Spleen (tissue), 11 donors: ENCODE measurements around the gene SMTN. TPM values are rescaled to one million over a fixed set of nuclear protein-coding genes. Genes with fewer than 3 reads are reported as not detected.
"Not testable (repeated sequence)": the region's sequence is repeated elsewhere in the genome, so short reads cannot be mapped to it uniquely, and the experiment has no call there.

Experiments
- DNase-seq: peaks from one replicate; pipeline ENCODE4 v3.0.0-alpha.2; 2020
- H3K27ac ChIP-seq, 8 donors: fragments of 200-600 bp; sonication (generic) in 7 of 8; 1 replicate in 4 of 8; 2 replicates in 4 of 8; pipeline versions ENCODE4 v1.5.0 to v1.8.0; 2016 to 2021; ENCODE audit warnings: inconsistent platforms in 4 of 8, mild to moderate bottlenecking in 4 of 8, moderate library complexity in 1 of 8
- H3K27me3 ChIP-seq, 7 donors: fragments of 200-600 bp; sonication (generic) in 6 of 7; replicated peaks in 1 of 7; 1 replicate in 4 of 7; 2 replicates in 3 of 7; pipeline versions ENCODE4 v1.5.0 to v1.8.0; 2016 to 2021; ENCODE audit warnings: inconsistent platforms in 3 of 7, mild to moderate bottlenecking in 1 of 7
- H3K36me3 ChIP-seq, 6 donors: fragments of 200-600 bp; sonication (generic) in 5 of 6; 1 replicate in 4 of 6; 2 replicates in 2 of 6; pipeline versions ENCODE4 v1.5.0 to v1.8.0; 2016 to 2021; ENCODE audit warnings: inconsistent platforms in 2 of 6
- H3K4me1 ChIP-seq, 6 donors: fragments of 200-600 bp; sonication (generic) in 5 of 6; 1 replicate in 3 of 6; 2 replicates in 3 of 6; pipeline versions ENCODE4 v1.5.0 to v1.8.0; 2016 to 2021; ENCODE audit warnings: inconsistent platforms in 3 of 6
- H3K4me3 ChIP-seq, 8 donors: fragments of 200-600 bp; sonication (generic) in 7 of 8; 1 replicate in 4 of 8; 2 replicates in 4 of 8; pipeline versions ENCODE4 v1.5.0 to v1.8.0; 2016 to 2021; ENCODE audit warnings: inconsistent platforms in 4 of 8, mild to moderate bottlenecking in 4 of 8, moderate library complexity in 2 of 8
- H3K9me3 ChIP-seq, 8 donors: fragments of 200-600 bp; sonication (generic) in 7 of 8; 1 replicate in 4 of 8; 2 replicates in 4 of 8; pipeline versions ENCODE4 v1.5.0 to v1.8.0; 2016 to 2021; ENCODE audit warnings: inconsistent platforms in 4 of 8
- POLR2A ChIP-seq, 3 donors: fragments of 450-650 bp; IDR thresholded peaks; one replicate each; pipeline ENCODE4 v1.5.1; 2017; ENCODE audit warnings: antibody characterized with exemption in 3 of 3, mild to moderate bottlenecking in 1 of 3
- POLR2AphosphoS5 ChIP-seq, 3 donors: sonication (generic); formaldehyde crosslinking; IDR thresholded peaks; one replicate each; pipeline ENCODE4 v1.5.1; 2017; ENCODE audit warnings: antibody characterized with exemption in 3 of 3
- WGBS, 5 donors: extraction: QIAGEN DNeasy Blood & Tissue Kit in 3 of 5; methylation state at CpG; one replicate each; pipeline versions ENCODE4 v1.1.5 to v1.1.7; 2013 to 2018; 5-methylcytosine and 5-hydroxymethylcytosine counted together
- intact Hi-C: fragments of 100-400 bp; cut with DNase I; formaldehyde crosslinking; loops from one replicate; pipeline ENCODE4 v1.15.0; 2023; ENCODE audit warnings: low total_unique reads
- polyA plus RNA-seq, 3 donors: library from polyadenylated mRNA; stranded (reverse); fragments of 200-250 nt; gene quantifications; one replicate each; pipeline ENCODE4 v1.2.1, GENCODE V29; 2013
- total RNA-seq, 7 donors: library from RNA; depleted of rRNA in 3 of 7; stranded (reverse); fragments of >200 nt in 3 of 7; fragmentation: NEBNext Ultra II Directional in 4 of 7; extraction: Animal tissue kit (Norgen Biotek cat#: 25700) in 4 of 7; gene quantifications; one replicate each; pipeline versions ENCODE4 v1.1.0 to v1.2.1, GENCODE V29; 2016 to 2021
- TF ChIP-seq, protein P1 (sequence below), 11 experiments: fragments of 200-600 bp in 7 of 11; fragments of 450-650 bp in 4 of 11; sonication (generic) in 4 of 11; IDR thresholded peaks in 8 of 11; conservative IDR thresholded peaks in 3 of 11; 1 replicate in 7 of 11; 2 replicates in 4 of 11; pipeline versions ENCODE4 v1.4.0 to v1.8.0; 2016 to 2021; ENCODE audit warnings: antibody characterized with exemption in 11 of 11, inconsistent platforms in 4 of 11, mild to moderate bottlenecking in 1 of 11
- donor health status: healthy with polysubstance abuse.
- donor health status: DM: no; HTN: no; CAD: no; lungs with moderate emphysema.
- donor health status: DM: no; HTN: no; CAD: no.
- donor health status: Bipolar disorder and iron deficiency.
- donor health status: healthy.
- donor health status: DM: no; HTN: no; CAD: no.
- donor health status: DM: yes; HTN: yes; CAD: no.

Gene SMTN
- total and polyA plus RNA-seq, 10 donors, result 21.2 to 230 (median 158) TPM

DNA sequence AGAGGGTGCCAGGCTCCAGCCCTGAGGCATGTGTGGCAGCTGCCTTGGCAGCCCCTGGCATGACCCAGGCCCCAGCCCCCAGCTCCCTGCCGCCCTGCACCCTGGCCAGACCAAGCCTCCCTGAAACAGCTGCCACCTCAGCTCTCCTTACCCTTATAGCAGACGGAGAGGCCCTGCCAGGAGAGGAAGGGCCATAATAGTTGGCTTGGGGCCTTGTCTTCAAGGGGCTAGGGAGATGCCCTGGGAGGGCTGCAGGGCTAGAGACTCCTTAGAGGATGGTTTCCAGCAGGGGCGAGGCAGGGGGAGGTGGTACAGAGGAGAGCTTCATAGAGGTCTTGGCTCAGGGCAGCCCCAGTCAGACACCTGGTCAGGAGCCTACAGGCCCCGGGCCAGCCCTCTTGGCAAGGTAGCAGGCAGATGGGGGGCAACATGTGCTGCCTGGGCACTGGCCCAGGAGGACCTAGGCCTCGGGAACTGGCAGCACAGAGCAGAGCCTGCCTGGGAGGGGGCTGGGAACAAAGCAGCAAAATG lies 13.0 kb downstream of the SMTN start:
- TF ChIP-seq POLR2AphosphoS5 (IDR thresholded peaks at IDR 0.05), result peak in 1 of 3 donors; percentile 17
- TF ChIP-seq, protein P1, sequence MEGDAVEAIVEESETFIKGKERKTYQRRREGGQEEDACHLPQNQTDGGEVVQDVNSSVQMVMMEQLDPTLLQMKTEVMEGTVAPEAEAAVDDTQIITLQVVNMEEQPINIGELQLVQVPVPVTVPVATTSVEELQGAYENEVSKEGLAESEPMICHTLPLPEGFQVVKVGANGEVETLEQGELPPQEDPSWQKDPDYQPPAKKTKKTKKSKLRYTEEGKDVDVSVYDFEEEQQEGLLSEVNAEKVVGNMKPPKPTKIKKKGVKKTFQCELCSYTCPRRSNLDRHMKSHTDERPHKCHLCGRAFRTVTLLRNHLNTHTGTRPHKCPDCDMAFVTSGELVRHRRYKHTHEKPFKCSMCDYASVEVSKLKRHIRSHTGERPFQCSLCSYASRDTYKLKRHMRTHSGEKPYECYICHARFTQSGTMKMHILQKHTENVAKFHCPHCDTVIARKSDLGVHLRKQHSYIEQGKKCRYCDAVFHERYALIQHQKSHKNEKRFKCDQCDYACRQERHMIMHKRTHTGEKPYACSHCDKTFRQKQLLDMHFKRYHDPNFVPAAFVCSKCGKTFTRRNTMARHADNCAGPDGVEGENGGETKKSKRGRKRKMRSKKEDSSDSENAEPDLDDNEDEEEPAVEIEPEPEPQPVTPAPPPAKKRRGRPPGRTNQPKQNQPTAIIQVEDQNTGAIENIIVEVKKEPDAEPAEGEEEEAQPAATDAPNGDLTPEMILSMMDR (IDR thresholded peaks at IDR 0.05 in 8 of 11, conservative IDR thresholded peaks at IDR 0.05 in 3 of 11), result no peak
- intact Hi-C loops, result no loop called here
- DNase-seq, result no peak
- no peak overlapping the region for H3K4me3 ChIP-seq
- H3K27ac ChIP-seq, result peak overlapping the region in 1 of 8 donors; percentile 16
- no peaks in the 10 kb centered on the region for H3K9me3 ChIP-seq
- H3K36me3 ChIP-seq, result peaks cover 0 to 100% (median 63%) of the 10 kb centered on the region in 6 donors
- WGBS, 5 donors, result 63 to 91% (median 88%) methylated on average over 4 to 5 of the region's 5 CpGs
- peaks cover 0 to 35% (median 18%) of the 10 kb centered on the region in 6 donors for H3K4me1 ChIP-seq
- no peaks in the 10 kb centered on the region for H3K27me3 ChIP-seq

GRCh38 chr22:31094741-31095140 lies 13.6 kb downstream of the SMTN start:
- WGBS, 5 donors, result 92 to 98% (median 96%) methylated on average over 7 of the region's 7 CpGs
- no peak overlapping the region for H3K4me3 ChIP-seq
- peaks cover 0 to 100% (median 64%) of the 10 kb centered on the region in 6 donors for H3K36me3 ChIP-seq
- no peaks in the 10 kb centered on the region for H3K27me3 ChIP-seq
- peaks cover 0 to 28% (median 11%) of the 10 kb centered on the region in 6 donors for H3K4me1 ChIP-seq
- intact Hi-C loops, result no loop called here
- no peak overlapping the region for H3K27ac ChIP-seq
- DNase-seq, result no peak
- no peaks in the 10 kb centered on the region for H3K9me3 ChIP-seq
- no peak for TF ChIP-seq POLR2AphosphoS5 (IDR thresholded peaks at IDR 0.05)
- TF ChIP-seq POLR2A (IDR thresholded peaks at IDR 0.05), result no peak
- TF ChIP-seq, protein P1 (IDR thresholded peaks at IDR 0.05 in 8 of 11, conservative IDR thresholded peaks at IDR 0.05 in 3 of 11), result no peak

- Histone ChIP-seq H3K4me1 (peaks cover 0 to 18% (median 3%) of the 10 kb centered on the region in 6 donors), H3K27ac (no peak overlapping the region), H3K4me3 (no peak overlapping the region), H3K27me3 (no peaks in the 10 kb centered on the region), H3K9me3 (no peaks in the 10 kb centered on the region), H3K36me3 (peaks cover 0 to 100% (median 65%) of the 10 kb centered on the region in 6 donors)
- DNase-seq, result no peak
- WGBS, 5 donors, result 84 to 99% (median 92%) methylated on average over 3 of the region's 3 CpGs
- intact Hi-C loops, result no loop called here
- no peak for TF ChIP-seq POLR2A (IDR thresholded peaks at IDR 0.05)
- TF ChIP-seq, protein P1 (IDR thresholded peaks at IDR 0.05 in 8 of 11, conservative IDR thresholded peaks at IDR 0.05 in 3 of 11), result no peak
- TF ChIP-seq POLR2AphosphoS5 (IDR thresholded peaks at IDR 0.05), result no peak
Measured at GRCh38 chr22:31095637-31096249, 14.6 kb downstream of the SMTN start.

- DNase-seq, result peak; percentile 75
- H3K4me1 ChIP-seq, result peaks cover 0 to 13% (median 0%) of the 10 kb centered on the region in 6 donors
- no peaks in the 10 kb centered on the region for H3K27me3 ChIP-seq
- peaks cover 0 to 100% (median 62%) of the 10 kb centered on the region in 6 donors for H3K36me3 ChIP-seq
- 91 to 96% (median 94%) methylated on average over 22 to 27 of the region's 27 CpGs for WGBS, 5 donors
- H3K4me3 ChIP-seq, result no peak overlapping the region
- no peaks in the 10 kb centered on the region for H3K9me3 ChIP-seq
- intact Hi-C loops, result no loop called here
- no peak overlapping the region for H3K27ac ChIP-seq
- TF ChIP-seq, protein P1 (IDR thresholded peaks at IDR 0.05 in 8 of 11, conservative IDR thresholded peaks at IDR 0.05 in 3 of 11), result no peak
- TF ChIP-seq POLR2AphosphoS5 (IDR thresholded peaks at IDR 0.05), result peak; percentile 36 to 55 (median 43)
- no peak for TF ChIP-seq POLR2A (IDR thresholded peaks at IDR 0.05)
Measured at GRCh38 chr22:31096657-31097279, 15.7 kb downstream of the SMTN start.

- H3K9me3 ChIP-seq, H3K4me1 ChIP-seq, H3K27me3 ChIP-seq, H3K4me3 ChIP-seq, intact Hi-C loops, H3K27ac ChIP-seq, DNase-seq: not testable (repeated sequence)
- peaks cover 0 to 100% (median 55%) of the 10 kb centered on the region in 6 donors for H3K36me3 ChIP-seq
- WGBS, 5 donors, result 86 to 99% (median 97%) methylated on average over 5 of the region's 5 CpGs
Measured at GRCh38 chr22:31097539-31097938, 16.4 kb downstream of the SMTN start.
